Fibroblast of lung (primary cell): ENCODE results near the gene SPSB1.

ENCODE experiments used
- EZH2 ChIP-seq: IDR thresholded peaks from 2 replicates; pipeline ENCODE4 v1.5.1; 2012; ENCODE audit warnings: low read length, control low read depth, mild to moderate bottlenecking; ENCODE audit errors: missing control alignments
- TF ChIP-seq, protein P1 (sequence below), 2 donors: IDR thresholded peaks in 1 of 2; conservative IDR thresholded peaks in 1 of 2; 1 replicate in 1 of 2; 2 replicates in 1 of 2; pipeline ENCODE4 v1.5.1; 2011 to 2012; ENCODE audit warnings: low read length in 2 of 2, control low read depth in 1 of 2, inconsistent platforms in 1 of 2, low read depth in 1 of 2, mild to moderate bottlenecking in 1 of 2

GRCh38 chr1:9331558-9332346 is 39.1 kb downstream of the SPSB1 start:
- TF ChIP-seq, protein P1, sequence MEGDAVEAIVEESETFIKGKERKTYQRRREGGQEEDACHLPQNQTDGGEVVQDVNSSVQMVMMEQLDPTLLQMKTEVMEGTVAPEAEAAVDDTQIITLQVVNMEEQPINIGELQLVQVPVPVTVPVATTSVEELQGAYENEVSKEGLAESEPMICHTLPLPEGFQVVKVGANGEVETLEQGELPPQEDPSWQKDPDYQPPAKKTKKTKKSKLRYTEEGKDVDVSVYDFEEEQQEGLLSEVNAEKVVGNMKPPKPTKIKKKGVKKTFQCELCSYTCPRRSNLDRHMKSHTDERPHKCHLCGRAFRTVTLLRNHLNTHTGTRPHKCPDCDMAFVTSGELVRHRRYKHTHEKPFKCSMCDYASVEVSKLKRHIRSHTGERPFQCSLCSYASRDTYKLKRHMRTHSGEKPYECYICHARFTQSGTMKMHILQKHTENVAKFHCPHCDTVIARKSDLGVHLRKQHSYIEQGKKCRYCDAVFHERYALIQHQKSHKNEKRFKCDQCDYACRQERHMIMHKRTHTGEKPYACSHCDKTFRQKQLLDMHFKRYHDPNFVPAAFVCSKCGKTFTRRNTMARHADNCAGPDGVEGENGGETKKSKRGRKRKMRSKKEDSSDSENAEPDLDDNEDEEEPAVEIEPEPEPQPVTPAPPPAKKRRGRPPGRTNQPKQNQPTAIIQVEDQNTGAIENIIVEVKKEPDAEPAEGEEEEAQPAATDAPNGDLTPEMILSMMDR (conservative IDR thresholded peaks at IDR 0.05 in 1 of 2, IDR thresholded peaks at IDR 0.05 in 1 of 2; ENCODE audit: low read depth in 1 of 2, low read length in 2 of 2), result no peak
- TF ChIP-seq EZH2, result no peak
